Tibial nerve (tissue), 4 donors: ENCODE results near the gene MANEAL.

Experiments
- EP300 ChIP-seq, 2 donors: sonication (generic); formaldehyde crosslinking; IDR thresholded peaks; one replicate each; pipeline ENCODE4 v1.6.1; 2017; ENCODE audit warnings: antibody characterized with exemption in 2 of 2, mild to moderate bottlenecking in 1 of 2
- POLR2A ChIP-seq, 2 donors: fragments of 450-650 bp; IDR thresholded peaks; one replicate each; pipeline ENCODE4 v1.6.1; 2017; ENCODE audit warnings: antibody characterized with exemption in 2 of 2, mild to moderate bottlenecking in 2 of 2, moderate library complexity in 2 of 2
- TF ChIP-seq, protein P1 (sequence below), 5 experiments: fragments of 200-600 bp in 3 of 5; fragments of 450-650 bp in 2 of 5; sonication (generic) in 3 of 5; IDR thresholded peaks; one replicate each; pipeline ENCODE4 v1.5.1; 2016 to 2019; ENCODE audit warnings: antibody characterized with exemption in 5 of 5, mild to moderate bottlenecking in 3 of 5, moderate library complexity in 2 of 5

DNA sequence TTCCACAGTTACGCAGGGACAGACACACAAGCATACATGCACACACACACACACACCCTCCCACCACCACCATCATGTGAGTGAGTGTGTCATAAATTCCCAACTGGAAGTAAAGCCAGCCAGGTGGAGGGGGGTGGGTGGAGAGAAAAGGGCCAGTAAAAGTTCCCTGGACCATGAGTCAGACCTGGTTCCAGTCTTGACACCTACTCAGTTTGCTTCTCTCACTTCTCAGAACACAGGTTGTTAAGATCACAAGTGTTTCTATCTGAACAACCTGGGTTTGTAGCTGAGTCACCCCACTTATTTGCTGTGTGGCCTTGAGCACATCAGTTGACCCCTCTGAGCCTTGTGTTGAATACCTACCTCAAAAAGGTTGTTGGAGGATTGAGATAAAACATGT lies 38.4 kb upstream of the MANEAL start:
- TF ChIP-seq, protein P1, sequence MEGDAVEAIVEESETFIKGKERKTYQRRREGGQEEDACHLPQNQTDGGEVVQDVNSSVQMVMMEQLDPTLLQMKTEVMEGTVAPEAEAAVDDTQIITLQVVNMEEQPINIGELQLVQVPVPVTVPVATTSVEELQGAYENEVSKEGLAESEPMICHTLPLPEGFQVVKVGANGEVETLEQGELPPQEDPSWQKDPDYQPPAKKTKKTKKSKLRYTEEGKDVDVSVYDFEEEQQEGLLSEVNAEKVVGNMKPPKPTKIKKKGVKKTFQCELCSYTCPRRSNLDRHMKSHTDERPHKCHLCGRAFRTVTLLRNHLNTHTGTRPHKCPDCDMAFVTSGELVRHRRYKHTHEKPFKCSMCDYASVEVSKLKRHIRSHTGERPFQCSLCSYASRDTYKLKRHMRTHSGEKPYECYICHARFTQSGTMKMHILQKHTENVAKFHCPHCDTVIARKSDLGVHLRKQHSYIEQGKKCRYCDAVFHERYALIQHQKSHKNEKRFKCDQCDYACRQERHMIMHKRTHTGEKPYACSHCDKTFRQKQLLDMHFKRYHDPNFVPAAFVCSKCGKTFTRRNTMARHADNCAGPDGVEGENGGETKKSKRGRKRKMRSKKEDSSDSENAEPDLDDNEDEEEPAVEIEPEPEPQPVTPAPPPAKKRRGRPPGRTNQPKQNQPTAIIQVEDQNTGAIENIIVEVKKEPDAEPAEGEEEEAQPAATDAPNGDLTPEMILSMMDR (IDR thresholded peaks at IDR 0.05), result no peak
- no peak for TF ChIP-seq EP300 (IDR thresholded peaks at IDR 0.05)
- no peak for TF ChIP-seq POLR2A (IDR thresholded peaks at IDR 0.05)
